HPDE6-E6E7 (cell line): ENCODE results near the gene CCNE1.
"Not testable (repeated sequence)": the region's sequence is repeated elsewhere in the genome, so short reads cannot be mapped to it uniquely, and the experiment has no call there.

Experiments used
- DNase-seq: peaks from one replicate; pipeline ENCODE4 v3.0.0; 2011; ENCODE audit warnings: missing footprints; ENCODE audit errors: extremely low spot score

The CCNE1 gene

GRCh38 chr19:29787281-29787680 is 24.5 kb upstream of the CCNE1 start:
- DNase-seq, result no peak

GRCh38 chr19:29789007-29789406 is 22.8 kb upstream of the CCNE1 start:
- DNase-seq, result no peak

- no peak for DNase-seq
Measured at GRCh38 chr19:29793116-29793727, 18.6 kb upstream of the CCNE1 start.

GRCh38 chr19:29794490-29794889 is 17.3 kb upstream of the CCNE1 start:
- DNase-seq, result not testable (repeated sequence)

- DNase-seq, result no peak
Measured at GRCh38 chr19:29795461-29796172, 16.2 kb upstream of the CCNE1 start.

- DNase-seq, result no peak
Measured at GRCh38 chr19:29796173-29796573, 15.6 kb upstream of the CCNE1 start.

GRCh38 chr19:29798774-29799497 is 12.9 kb upstream of the CCNE1 start:
- no peak for DNase-seq

GRCh38 chr19:29800100-29800825 is 11.5 kb upstream of the CCNE1 start:
- DNase-seq, result no peak

GRCh38 chr19:29803951-29804350 is 7.8 kb upstream of the CCNE1 start:
- DNase-seq, result not testable (repeated sequence)

GRCh38 chr19:29804493-29804892 is 7.3 kb upstream of the CCNE1 start:
- no peak for DNase-seq

- no peak for DNase-seq
Measured at GRCh38 chr19:29805031-29805965, 6.5 kb upstream of the CCNE1 start.

GRCh38 chr19:29806098-29806866 is 5.5 kb upstream of the CCNE1 start:
- no peak for DNase-seq

GRCh38 chr19:29807178-29807577 is 4.6 kb upstream of the CCNE1 start:
- no peak for DNase-seq

- DNase-seq, result no peak
Measured at GRCh38 chr19:29807870-29808405, 3.9 kb upstream of the CCNE1 start.

GRCh38 chr19:29809795-29810503 is 1.8 kb upstream of the CCNE1 start:
- DNase-seq, result no peak

GRCh38 chr19:29810504-29810871 is 1.3 kb upstream of the CCNE1 start:
- peak; percentile 52 for DNase-seq

- no peak for DNase-seq
Measured at GRCh38 chr19:29812080-29812880, 489 bp downstream of the CCNE1 start.

- no peak for DNase-seq
Measured at GRCh38 chr19:29812881-29813275, 1.1 kb downstream of the CCNE1 start.

GRCh38 chr19:29813642-29814041 is 1.9 kb downstream of the CCNE1 start:
- DNase-seq, result no peak
